Left ventricle myocardium inferior (tissue), 1 donor: ENCODE results near the gene SPATA2L. TPM values are rescaled to one million over a fixed set of nuclear protein-coding genes. Genes with fewer than 3 reads are reported as not detected.

ENCODE experiments used
- DNase-seq: peaks from one replicate; pipeline ENCODE4 v3.0.0-alpha.2; 2020
- H3K27ac ChIP-seq: fragments of 200-600 bp; replicated peaks from 2 replicates; pipeline ENCODE4 v1.8.0; 2021
- H3K27me3 ChIP-seq: fragments of 200-600 bp; 2 replicates; pipeline ENCODE4 v1.8.0; 2021; ENCODE audit warnings: low read depth
- H3K36me3 ChIP-seq: fragments of 200-600 bp; 2 replicates; pipeline ENCODE4 v1.8.0; 2021
- H3K4me1 ChIP-seq: fragments of 200-600 bp; 2 replicates; pipeline ENCODE4 v1.8.0; 2021
- H3K4me3 ChIP-seq: fragments of 200-600 bp; 2 replicates; pipeline ENCODE4 v1.8.0; 2021; ENCODE audit warnings: mild to moderate bottlenecking, moderate library complexity
- H3K9me3 ChIP-seq: fragments of 200-600 bp; replicated peaks from 2 replicates; pipeline ENCODE4 v1.8.0; 2021
- intact Hi-C: fragments of 100-400 bp; cut with micrococcal nuclease; formaldehyde crosslinking; loops from one replicate; pipeline ENCODE4 v1.11.0; 2022
- total RNA-seq: library from RNA; stranded (reverse); fragmentation: NEBNext Ultra II Directional; extraction: Animal tissue kit (Norgen Biotek cat#: 25700); gene quantifications from one replicate; pipeline ENCODE4 v1.2.1, GENCODE V29; 2021
- TF ChIP-seq, protein P1 (sequence below): fragments of 200-600 bp; IDR thresholded peaks from 2 replicates; pipeline ENCODE4 v1.8.0; 2021; ENCODE audit warnings: antibody characterized with exemption, mild to moderate bottlenecking, borderline replicate concordance
- donor health status: DM: no; HTN: yes; CAD: no; lungs with severe emphysema.

SPATA2L gene
- total RNA-seq, 1 donor from 2014 or later = 2.1 TPM

DNA sequence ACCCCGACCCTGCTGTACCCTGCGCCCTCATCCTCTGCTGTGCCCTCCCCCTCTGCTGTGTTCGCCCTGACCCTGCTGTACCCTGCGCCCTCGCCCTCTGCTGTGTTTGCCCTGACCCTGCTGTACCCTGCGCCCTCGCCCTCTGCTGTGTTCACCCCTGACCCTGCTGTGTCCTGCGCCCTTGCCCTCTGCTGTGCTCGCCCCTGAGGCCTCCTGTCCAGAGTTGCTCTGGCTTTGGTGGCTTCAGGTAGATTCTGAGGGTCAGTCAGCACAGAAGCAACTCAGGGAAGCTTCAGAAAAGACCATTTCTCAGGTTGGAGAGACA lies 31.4 kb upstream of the SPATA2L start:
- Histone ChIP-seq H3K27me3 (no peaks in the 10 kb centered on the region), H3K36me3 (peaks cover 91% of the 10 kb centered on the region), H3K9me3 (no peaks in the 10 kb centered on the region), H3K4me1 (peaks cover 5% of the 10 kb centered on the region), H3K4me3 (no peak overlapping the region), H3K27ac (no peak overlapping the region)
- TF ChIP-seq, protein P1, sequence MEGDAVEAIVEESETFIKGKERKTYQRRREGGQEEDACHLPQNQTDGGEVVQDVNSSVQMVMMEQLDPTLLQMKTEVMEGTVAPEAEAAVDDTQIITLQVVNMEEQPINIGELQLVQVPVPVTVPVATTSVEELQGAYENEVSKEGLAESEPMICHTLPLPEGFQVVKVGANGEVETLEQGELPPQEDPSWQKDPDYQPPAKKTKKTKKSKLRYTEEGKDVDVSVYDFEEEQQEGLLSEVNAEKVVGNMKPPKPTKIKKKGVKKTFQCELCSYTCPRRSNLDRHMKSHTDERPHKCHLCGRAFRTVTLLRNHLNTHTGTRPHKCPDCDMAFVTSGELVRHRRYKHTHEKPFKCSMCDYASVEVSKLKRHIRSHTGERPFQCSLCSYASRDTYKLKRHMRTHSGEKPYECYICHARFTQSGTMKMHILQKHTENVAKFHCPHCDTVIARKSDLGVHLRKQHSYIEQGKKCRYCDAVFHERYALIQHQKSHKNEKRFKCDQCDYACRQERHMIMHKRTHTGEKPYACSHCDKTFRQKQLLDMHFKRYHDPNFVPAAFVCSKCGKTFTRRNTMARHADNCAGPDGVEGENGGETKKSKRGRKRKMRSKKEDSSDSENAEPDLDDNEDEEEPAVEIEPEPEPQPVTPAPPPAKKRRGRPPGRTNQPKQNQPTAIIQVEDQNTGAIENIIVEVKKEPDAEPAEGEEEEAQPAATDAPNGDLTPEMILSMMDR = no peak
- DNase-seq = no peak
- intact Hi-C loops = no loop called here

DNA sequence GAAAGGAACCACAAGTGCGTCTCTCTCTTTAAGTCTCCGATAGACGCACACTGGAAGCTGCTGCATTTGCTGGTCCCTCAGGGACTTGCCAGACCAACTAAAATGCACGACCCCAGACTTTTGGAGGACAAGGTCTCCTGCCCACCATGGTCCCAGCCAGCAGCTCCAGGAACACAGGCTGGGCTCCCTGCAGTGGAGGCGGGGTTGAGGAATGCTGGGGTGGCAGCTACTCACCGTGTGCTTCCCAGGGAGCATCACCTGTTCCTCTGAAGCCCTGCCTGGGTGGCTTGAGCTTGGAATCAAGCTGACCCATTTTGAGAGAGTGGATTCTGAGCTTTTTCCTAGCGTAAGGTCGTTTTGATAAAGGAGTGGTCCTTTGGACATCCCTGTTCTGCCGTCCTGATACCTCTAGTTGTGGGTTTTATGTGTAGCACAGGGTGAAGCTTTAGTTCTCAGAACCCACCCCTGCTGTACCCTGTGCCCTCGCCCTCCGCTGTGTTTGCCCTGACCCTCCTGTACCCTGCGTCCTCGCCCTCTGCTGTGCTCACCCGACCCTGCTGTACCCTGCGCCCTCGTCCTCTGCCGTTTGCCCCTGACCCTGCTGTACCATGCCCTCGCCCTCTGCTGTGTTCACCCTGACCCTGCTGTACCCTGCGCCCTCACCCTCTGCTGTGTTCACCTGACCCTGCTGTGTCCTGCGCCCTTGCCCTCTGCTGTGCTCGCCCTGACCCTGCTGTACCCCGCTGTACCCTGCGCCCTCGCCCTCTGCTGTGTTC lies 30.8 kb upstream of the SPATA2L start:
- Histone ChIP-seq H3K4me1 (peaks cover 5% of the 10 kb centered on the region), H3K27me3 (no peaks in the 10 kb centered on the region), H3K4me3 (no peak overlapping the region), H3K27ac (no peak overlapping the region), H3K9me3 (no peaks in the 10 kb centered on the region), H3K36me3 (peaks cover 91% of the 10 kb centered on the region)
- intact Hi-C loops = no loop called here
- no peak for DNase-seq
- TF ChIP-seq, protein P1 = no peak

DNA sequence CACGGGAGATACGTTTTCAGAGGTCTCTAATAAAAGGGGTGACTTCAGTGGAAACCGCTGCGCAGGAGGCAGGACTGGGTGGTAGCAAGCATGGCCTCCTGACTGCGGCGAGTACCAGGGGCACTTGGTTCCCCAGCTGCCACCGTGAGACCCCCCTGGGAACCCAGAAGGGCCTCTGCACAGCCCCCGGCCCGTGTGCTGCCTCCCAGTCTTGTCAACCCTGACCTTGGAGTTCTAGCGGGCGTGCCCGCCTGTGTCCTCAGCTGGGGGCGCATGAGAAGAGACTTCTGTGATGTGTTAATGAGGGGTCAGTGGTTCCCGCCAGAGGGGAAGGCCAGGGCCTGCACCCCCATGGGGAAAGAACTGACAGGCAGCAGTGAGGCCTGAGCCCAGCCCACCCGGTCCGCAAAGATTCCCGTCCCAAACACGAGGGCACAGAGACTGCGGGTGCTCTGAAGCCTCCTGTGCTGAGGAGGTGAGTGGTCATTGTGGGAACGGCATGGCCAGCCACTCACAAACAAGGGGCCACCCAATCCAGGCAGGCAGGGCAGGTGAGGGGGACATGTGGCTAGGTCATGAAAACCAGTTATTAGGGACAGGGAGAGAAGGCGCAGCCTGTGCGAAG lies 29.2 kb upstream of the SPATA2L start:
- H3K27ac ChIP-seq = no peak overlapping the region
- no peak for DNase-seq
- no peak overlapping the region for H3K4me3 ChIP-seq
- peaks cover 5% of the 10 kb centered on the region for H3K4me1 ChIP-seq
- no peaks in the 10 kb centered on the region for H3K9me3 ChIP-seq
- TF ChIP-seq, protein P1 = no peak
- peaks cover 91% of the 10 kb centered on the region for H3K36me3 ChIP-seq
- intact Hi-C loops = no loop called here
- no peaks in the 10 kb centered on the region for H3K27me3 ChIP-seq

DNA sequence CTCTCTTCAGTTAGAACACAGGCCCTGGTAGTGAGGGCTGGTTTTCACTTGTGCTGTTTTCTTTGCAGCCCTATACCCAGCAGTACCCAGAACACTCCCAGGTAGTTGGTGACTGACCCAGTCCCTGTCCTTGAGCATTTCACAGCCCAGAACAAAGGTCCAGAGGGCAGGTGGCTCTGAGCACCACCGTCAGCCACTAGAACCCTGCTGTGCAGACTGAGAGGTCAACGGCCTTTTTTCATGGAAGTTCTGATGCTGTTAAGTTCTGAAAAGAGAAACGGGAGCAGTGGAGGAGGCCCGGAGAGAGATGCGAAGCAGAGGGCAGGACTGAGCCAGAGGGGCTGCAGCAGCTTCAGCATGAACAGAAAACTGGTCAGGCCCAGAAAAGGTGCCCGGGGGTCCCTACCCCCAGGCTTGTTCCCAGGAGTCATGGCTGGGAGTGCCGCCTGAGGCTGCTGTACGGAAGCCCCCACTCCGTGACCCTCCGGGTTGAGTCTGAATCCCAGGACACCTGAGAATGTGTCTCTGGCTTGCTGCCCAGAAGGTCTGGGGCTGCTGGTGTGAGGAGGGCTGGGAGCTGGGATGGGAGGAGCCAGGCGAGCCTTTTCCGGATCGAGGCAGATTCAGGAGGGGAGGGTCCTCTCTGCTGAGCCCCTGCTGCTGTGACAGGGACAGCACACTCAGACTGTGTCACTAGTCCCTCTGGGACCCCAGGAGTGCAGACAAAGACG lies 28.5 kb upstream of the SPATA2L start:
- peaks cover 84% of the 10 kb centered on the region for H3K36me3 ChIP-seq
- no peaks in the 10 kb centered on the region for H3K9me3 ChIP-seq
- H3K4me3 ChIP-seq = no peak overlapping the region
- H3K4me1 ChIP-seq = peaks cover 7% of the 10 kb centered on the region
- TF ChIP-seq, protein P1 = no peak
- H3K27me3 ChIP-seq = no peaks in the 10 kb centered on the region
- intact Hi-C loops = no loop called here
- H3K27ac ChIP-seq = no peak overlapping the region
- no peak for DNase-seq

DNA sequence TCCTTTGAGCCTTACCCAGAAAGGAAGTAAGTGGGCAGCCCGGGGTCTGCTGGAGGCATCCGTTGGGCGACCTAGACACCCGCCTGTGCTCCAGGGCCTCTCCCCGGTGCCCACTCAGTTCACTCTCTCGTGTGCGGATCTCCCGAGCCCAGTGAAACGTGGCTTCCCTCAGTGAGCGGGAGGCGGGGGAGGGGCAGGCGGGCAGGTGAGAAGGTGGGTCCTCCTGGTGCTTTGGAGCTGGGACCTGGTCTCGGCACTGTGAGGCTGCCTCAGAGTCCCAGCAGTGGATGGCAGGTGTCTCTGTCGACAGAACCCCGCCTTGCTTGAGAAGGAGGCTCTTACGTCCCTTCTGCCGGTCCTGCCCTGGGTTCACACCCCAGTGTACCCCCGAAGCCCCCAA lies 27.8 kb upstream of the SPATA2L start:
- DNase-seq = no peak
- H3K4me1 ChIP-seq = peaks cover 14% of the 10 kb centered on the region
- H3K9me3 ChIP-seq = no peaks in the 10 kb centered on the region
- intact Hi-C loops = no loop called here
- TF ChIP-seq, protein P1 = no peak
- no peak overlapping the region for H3K4me3 ChIP-seq
- H3K36me3 ChIP-seq = peaks cover 82% of the 10 kb centered on the region
- no peaks in the 10 kb centered on the region for H3K27me3 ChIP-seq
- no peak overlapping the region for H3K27ac ChIP-seq
